GM19438 (cell line): ENCODE results near the gene MGLL.
"Not testable (repeated sequence)": the region's sequence is repeated elsewhere in the genome, so short reads cannot be mapped to it uniquely, and the experiment has no call there.

ENCODE experiments used
- ATAC-seq: cut with Tn5 transposase; IDR thresholded peaks from one replicate; pipeline ENCODE4 v1.9.1; 2021; ENCODE audit warnings: low read depth; ENCODE audit not compliant: unreplicated experiment

The MGLL gene

GRCh38 chr3:127712881-127713771, 109.2 kb downstream of the MGLL start:
- no peak for ATAC-seq

- ATAC-seq: no peak
Observed at GRCh38 chr3:127712461-127712860, 109.9 kb downstream of the MGLL start.

GRCh38 chr3:127711896-127712295, 110.4 kb downstream of the MGLL start:
- no peak for ATAC-seq

GRCh38 chr3:127711021-127711695, 111.2 kb downstream of the MGLL start:
- ATAC-seq: no peak

- ATAC-seq: no peak
Observed at GRCh38 chr3:127710155-127710941, 112.0 kb downstream of the MGLL start.

GRCh38 chr3:127709320-127710060, 112.8 kb downstream of the MGLL start:
- no peak for ATAC-seq

- no peak for ATAC-seq
Observed at GRCh38 chr3:127708837-127709236, 113.5 kb downstream of the MGLL start.

- no peak for ATAC-seq
Observed at GRCh38 chr3:127707851-127708411, 114.4 kb downstream of the MGLL start.

- no peak for ATAC-seq
Observed at GRCh38 chr3:127706785-127707351, 115.4 kb downstream of the MGLL start.

- no peak for ATAC-seq
Observed at GRCh38 chr3:127706312-127706711, 116.0 kb downstream of the MGLL start.

- not testable (repeated sequence) for ATAC-seq
Observed at GRCh38 chr3:127704840-127705239, 117.5 kb downstream of the MGLL start.

- ATAC-seq: no peak
Observed at GRCh38 chr3:127702151-127702578, 120.2 kb downstream of the MGLL start.

- ATAC-seq: no peak
Observed at GRCh38 chr3:127701280-127701911, 120.9 kb downstream of the MGLL start.

- no peak for ATAC-seq
Observed at GRCh38 chr3:127700406-127700805, 121.9 kb downstream of the MGLL start.

GRCh38 chr3:127699416-127700300, 122.7 kb downstream of the MGLL start:
- no peak for ATAC-seq

GRCh38 chr3:127698691-127699415, 123.5 kb downstream of the MGLL start:
- ATAC-seq: no peak

- no peak for ATAC-seq
Observed at GRCh38 chr3:127698286-127698685, 124.0 kb downstream of the MGLL start.
